COLO668 (cell line): ENCODE measurements around the gene AP1G2.

ENCODE experiments used
- DNase-seq: peaks from one replicate; lab custom pipeline; 2025; ENCODE audit not compliant: unreplicated experiment; lab: John Stamatoyannopoulos, UW

AP1G2 gene

GRCh38 chr14:23558346-23559009 is 9.1 kb downstream of the AP1G2 start:
- DNase-seq = no peak

- no peak for DNase-seq
These were observed 9.6 kb downstream of the AP1G2 start for GRCh38 chr14:23557946-23558345.

- no peak for DNase-seq
These were observed 10.1 kb downstream of the AP1G2 start for GRCh38 chr14:23557521-23557920.

- DNase-seq = peak; percentile 27
These were observed 10.7 kb downstream of the AP1G2 start for GRCh38 chr14:23556700-23557440.

- DNase-seq = peak; percentile 97
These were observed 11.5 kb downstream of the AP1G2 start, which contains the start of gene THTPA for GRCh38 chr14:23555882-23556699. Gene THTPA (plus strand): TSS chr14:23556271. CDS start chr14:23556758, 487 bp downstream.

- no peak for DNase-seq
These were observed 12.1 kb downstream of the AP1G2 start for GRCh38 chr14:23555533-23555881.

- peak; percentile 94 for DNase-seq
These were observed 16.1 kb downstream of the AP1G2 start, which contains the start of gene ZFHX2 for GRCh38 chr14:23551266-23552028. Gene ZFHX2 (minus strand): TSS chr14:23551765. CDS start chr14:23535325, 16,440 bp downstream.

GRCh38 chr14:23550812-23551265 is 16.8 kb downstream of the AP1G2 start:
- peak; percentile 56 for DNase-seq

GRCh38 chr14:23550131-23550811 is 17.3 kb downstream of the AP1G2 start:
- no peak for DNase-seq

- no peak for DNase-seq
These were observed 19.0 kb downstream of the AP1G2 start for GRCh38 chr14:23548351-23549318.

- no peak for DNase-seq
These were observed 19.7 kb downstream of the AP1G2 start for GRCh38 chr14:23547924-23548323.

GRCh38 chr14:23546450-23547035 is 21.0 kb downstream of the AP1G2 start:
- no peak for DNase-seq

- no peak for DNase-seq
These were observed 21.7 kb downstream of the AP1G2 start for GRCh38 chr14:23545740-23546365.

GRCh38 chr14:23544511-23545447 is 22.8 kb downstream of the AP1G2 start:
- DNase-seq = peak; percentile 11

GRCh38 chr14:23543403-23543802 is 24.2 kb downstream of the AP1G2 start:
- no peak for DNase-seq

GRCh38 chr14:23542261-23542660 is 25.3 kb downstream of the AP1G2 start:
- no peak for DNase-seq

- DNase-seq = no peak
These were observed 27.5 kb downstream of the AP1G2 start for GRCh38 chr14:23540141-23540469.
